RPMI8226 (cell line): ENCODE data around the gene MROH8.
"Not testable (repeated sequence)": the region's sequence is repeated elsewhere in the genome, so short reads cannot be mapped to it uniquely, and the experiment has no call there.

ENCODE experiments used
- DNase-seq: peaks from one replicate; pipeline ENCODE4 v3.0.0-alpha.2; 2015

Gene MROH8

GRCh38 chr20:37152284-37152683, 27.1 kb downstream of the MROH8 start:
- no peak for DNase-seq

GRCh38 chr20:37151529-37151928, 27.8 kb downstream of the MROH8 start:
- DNase-seq: no peak

GRCh38 chr20:37150864-37151263, 28.5 kb downstream of the MROH8 start:
- not testable (repeated sequence) for DNase-seq

- DNase-seq: no peak
These were observed 32.1 kb downstream of the MROH8 start for GRCh38 chr20:37147250-37147649.

- DNase-seq: no peak
These were observed 34.4 kb downstream of the MROH8 start for GRCh38 chr20:37144856-37145404.

GRCh38 chr20:37142708-37143107, 36.6 kb downstream of the MROH8 start:
- DNase-seq: no peak

GRCh38 chr20:37137547-37137946, 41.8 kb downstream of the MROH8 start:
- no peak for DNase-seq

GRCh38 chr20:37133952-37134351, 45.4 kb downstream of the MROH8 start:
- no peak for DNase-seq

GRCh38 chr20:37131486-37131885, 47.9 kb downstream of the MROH8 start:
- no peak for DNase-seq

GRCh38 chr20:37128803-37129202, 50.5 kb downstream of the MROH8 start:
- DNase-seq: no peak

GRCh38 chr20:37126290-37126689, 53.1 kb downstream of the MROH8 start:
- DNase-seq: not testable (repeated sequence)

GRCh38 chr20:37123441-37123840, 55.9 kb downstream of the MROH8 start:
- no peak for DNase-seq

- no peak for DNase-seq
These were observed 58.9 kb downstream of the MROH8 start for GRCh38 chr20:37120497-37120896.

GRCh38 chr20:37119356-37120036, 59.9 kb downstream of the MROH8 start:
- no peak for DNase-seq

- no peak for DNase-seq
These were observed 65.3 kb downstream of the MROH8 start for GRCh38 chr20:37114012-37114411.

- DNase-seq: no peak
These were observed 67.4 kb downstream of the MROH8 start for GRCh38 chr20:37111926-37112455.

GRCh38 chr20:37108676-37109075, 70.7 kb downstream of the MROH8 start:
- DNase-seq: no peak

GRCh38 chr20:37102571-37102970, 76.8 kb downstream of the MROH8 start:
- DNase-seq: no peak

GRCh38 chr20:37096415-37097041, 82.8 kb downstream of the MROH8 start:
- DNase-seq: peak; percentile 33

- DNase-seq: peak; percentile 93
These were observed 83.5 kb downstream of the MROH8 start, which contains the start of gene RBL1 for GRCh38 chr20:37095599-37096414. TSS of gene RBL1 (minus strand) at chr20:37095997. CDS start at chr20:37095928, 69 bp downstream.

GRCh38 chr20:37095108-37095598, 84.2 kb downstream of the MROH8 start:
- peak; percentile 61 for DNase-seq

- no peak for DNase-seq
These were observed 88.9 kb downstream of the MROH8 start for GRCh38 chr20:37090407-37090806.

- no peak for DNase-seq
These were observed 97.5 kb downstream of the MROH8 start for GRCh38 chr20:37081717-37082289.
